ENCODE measurements around the gene UQCC3. TPM values are rescaled to one million over a fixed set of nuclear protein-coding genes. Genes with fewer than 3 reads are reported as not detected.
A peak's percentile ranks its signal among the peaks of the same experiment; 100 is the strongest.

UQCC3 gene
- total and polyA plus RNA-seq, 10 of the 15 experiments (the other 5 are each of a cell fraction or from before 2014, with no cell fraction given) = 1.3 to 20.5 (median 8.2) TPM

DNA sequence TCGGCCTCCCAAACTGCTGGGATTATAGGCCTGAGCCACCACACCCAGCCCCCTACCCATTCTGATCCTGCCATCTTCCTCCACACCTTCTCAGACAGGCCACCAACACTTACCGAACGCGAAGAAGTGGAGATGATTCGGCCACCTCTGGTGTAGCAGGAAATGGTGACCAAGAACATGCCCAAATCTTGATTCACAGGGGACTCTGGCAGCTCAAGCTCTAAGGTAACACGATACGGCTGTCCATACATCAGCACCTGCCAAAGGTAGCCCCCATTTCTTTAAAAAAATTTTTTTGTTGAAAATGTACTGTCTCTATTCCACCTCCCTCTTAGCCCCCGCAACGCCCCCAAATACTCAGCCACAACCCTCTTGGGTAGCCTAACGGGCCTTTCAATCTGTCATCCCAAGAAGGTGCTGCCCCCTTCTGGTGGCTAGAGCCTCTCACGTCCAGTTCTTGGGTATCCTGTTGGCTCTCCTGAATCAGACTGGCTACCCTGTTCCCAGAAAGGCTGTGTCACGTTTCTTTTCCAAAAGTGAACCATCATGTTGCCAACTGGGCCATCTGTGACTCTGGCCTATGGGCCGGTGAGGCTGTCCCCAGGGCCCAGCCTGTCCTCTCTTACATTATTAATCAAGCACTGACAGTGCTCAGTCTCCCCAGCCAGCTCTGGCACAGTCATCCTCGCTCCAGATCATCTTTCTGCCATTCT lies 23.1 kb downstream of the UQCC3 start (continued):
- TF ChIP-seq RELA (IDR thresholded peaks at IDR 0.05; ENCODE audit: borderline replicate concordance, partially characterized antibody) = no peak
- TF ChIP-seq NR2C2 (IDR thresholded peaks at IDR 0.05; ENCODE audit: borderline replicate concordance, control insufficient read depth, insufficient read length, low read depth) = no peak
- TF ChIP-seq, protein P1, sequence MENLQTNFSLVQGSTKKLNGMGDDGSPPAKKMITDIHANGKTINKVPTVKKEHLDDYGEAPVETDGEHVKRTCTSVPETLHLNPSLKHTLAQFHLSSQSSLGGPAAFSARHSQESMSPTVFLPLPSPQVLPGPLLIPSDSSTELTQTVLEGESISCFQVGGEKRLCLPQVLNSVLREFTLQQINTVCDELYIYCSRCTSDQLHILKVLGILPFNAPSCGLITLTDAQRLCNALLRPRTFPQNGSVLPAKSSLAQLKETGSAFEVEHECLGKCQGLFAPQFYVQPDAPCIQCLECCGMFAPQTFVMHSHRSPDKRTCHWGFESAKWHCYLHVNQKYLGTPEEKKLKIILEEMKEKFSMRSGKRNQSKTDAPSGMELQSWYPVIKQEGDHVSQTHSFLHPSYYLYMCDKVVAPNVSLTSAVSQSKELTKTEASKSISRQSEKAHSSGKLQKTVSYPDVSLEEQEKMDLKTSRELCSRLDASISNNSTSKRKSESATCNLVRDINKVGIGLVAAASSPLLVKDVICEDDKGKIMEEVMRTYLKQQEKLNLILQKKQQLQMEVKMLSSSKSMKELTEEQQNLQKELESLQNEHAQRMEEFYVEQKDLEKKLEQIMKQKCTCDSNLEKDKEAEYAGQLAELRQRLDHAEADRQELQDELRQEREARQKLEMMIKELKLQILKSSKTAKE (IDR thresholded peaks at IDR 0.05; ENCODE audit: low read depth, poor library complexity, severe bottlenecking) = no peak
- no peak for TF ChIP-seq ZNF217 (IDR thresholded peaks at IDR 0.05)
- TF ChIP-seq, protein P2, sequence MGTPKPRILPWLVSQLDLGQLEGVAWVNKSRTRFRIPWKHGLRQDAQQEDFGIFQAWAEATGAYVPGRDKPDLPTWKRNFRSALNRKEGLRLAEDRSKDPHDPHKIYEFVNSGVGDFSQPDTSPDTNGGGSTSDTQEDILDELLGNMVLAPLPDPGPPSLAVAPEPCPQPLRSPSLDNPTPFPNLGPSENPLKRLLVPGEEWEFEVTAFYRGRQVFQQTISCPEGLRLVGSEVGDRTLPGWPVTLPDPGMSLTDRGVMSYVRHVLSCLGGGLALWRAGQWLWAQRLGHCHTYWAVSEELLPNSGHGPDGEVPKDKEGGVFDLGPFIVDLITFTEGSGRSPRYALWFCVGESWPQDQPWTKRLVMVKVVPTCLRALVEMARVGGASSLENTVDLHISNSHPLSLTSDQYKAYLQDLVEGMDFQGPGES (IDR thresholded peaks at IDR 0.05) = no peak
- TF ChIP-seq, protein P3, sequence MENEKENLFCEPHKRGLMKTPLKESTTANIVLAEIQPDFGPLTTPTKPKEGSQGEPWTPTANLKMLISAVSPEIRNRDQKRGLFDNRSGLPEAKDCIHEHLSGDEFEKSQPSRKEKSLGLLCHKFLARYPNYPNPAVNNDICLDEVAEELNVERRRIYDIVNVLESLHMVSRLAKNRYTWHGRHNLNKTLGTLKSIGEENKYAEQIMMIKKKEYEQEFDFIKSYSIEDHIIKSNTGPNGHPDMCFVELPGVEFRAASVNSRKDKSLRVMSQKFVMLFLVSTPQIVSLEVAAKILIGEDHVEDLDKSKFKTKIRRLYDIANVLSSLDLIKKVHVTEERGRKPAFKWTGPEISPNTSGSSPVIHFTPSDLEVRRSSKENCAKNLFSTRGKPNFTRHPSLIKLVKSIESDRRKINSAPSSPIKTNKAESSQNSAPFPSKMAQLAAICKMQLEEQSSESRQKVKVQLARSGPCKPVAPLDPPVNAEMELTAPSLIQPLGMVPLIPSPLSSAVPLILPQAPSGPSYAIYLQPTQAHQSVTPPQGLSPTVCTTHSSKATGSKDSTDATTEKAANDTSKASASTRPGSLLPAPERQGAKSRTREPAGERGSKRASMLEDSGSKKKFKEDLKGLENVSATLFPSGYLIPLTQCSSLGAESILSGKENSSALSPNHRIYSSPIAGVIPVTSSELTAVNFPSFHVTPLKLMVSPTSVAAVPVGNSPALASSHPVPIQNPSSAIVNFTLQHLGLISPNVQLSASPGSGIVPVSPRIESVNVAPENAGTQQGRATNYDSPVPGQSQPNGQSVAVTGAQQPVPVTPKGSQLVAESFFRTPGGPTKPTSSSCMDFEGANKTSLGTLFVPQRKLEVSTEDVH (IDR thresholded peaks at IDR 0.05; ENCODE audit: low read depth, partially characterized antibody) = no peak
- no peak for TF ChIP-seq TCF3 (IDR thresholded peaks at IDR 0.05; ENCODE audit: borderline replicate concordance, insufficient read depth, low read depth, low read length)
- no peak for TF ChIP-seq ASH2L (IDR thresholded peaks at IDR 0.05; ENCODE audit: borderline replicate concordance, low read depth)
- TF ChIP-seq BHLHE40 (IDR thresholded peaks at IDR 0.05; ENCODE audit: borderline replicate concordance in 1 of 2, low read depth in 2 of 2, low read length in 1 of 2) = no peak
- TF ChIP-seq CHD2 (IDR thresholded peaks at IDR 0.05; ENCODE audit: borderline replicate concordance, low read depth, low read length) = no peak
- no peak for TF ChIP-seq CREM (IDR thresholded peaks at IDR 0.05; ENCODE audit: low read depth)
- no peak for TF ChIP-seq POLR2AphosphoS5 (IDR thresholded peaks at IDR 0.05; ENCODE audit: low read length)
- no peak for TF ChIP-seq SP1 (IDR thresholded peaks at IDR 0.05; ENCODE audit: low read depth, low read length)
- peak; percentile 16; the same call in 1 of the 2 replicates for TF ChIP-seq HDGF (IDR thresholded peaks at IDR 0.05)
- no peak for TF ChIP-seq SMAD1 (IDR thresholded peaks at IDR 0.05; ENCODE audit: low read depth, partially characterized antibody)
- TF ChIP-seq EED (IDR thresholded peaks at IDR 0.05; ENCODE audit: low read depth) = no peak
- TF ChIP-seq, protein P4, sequence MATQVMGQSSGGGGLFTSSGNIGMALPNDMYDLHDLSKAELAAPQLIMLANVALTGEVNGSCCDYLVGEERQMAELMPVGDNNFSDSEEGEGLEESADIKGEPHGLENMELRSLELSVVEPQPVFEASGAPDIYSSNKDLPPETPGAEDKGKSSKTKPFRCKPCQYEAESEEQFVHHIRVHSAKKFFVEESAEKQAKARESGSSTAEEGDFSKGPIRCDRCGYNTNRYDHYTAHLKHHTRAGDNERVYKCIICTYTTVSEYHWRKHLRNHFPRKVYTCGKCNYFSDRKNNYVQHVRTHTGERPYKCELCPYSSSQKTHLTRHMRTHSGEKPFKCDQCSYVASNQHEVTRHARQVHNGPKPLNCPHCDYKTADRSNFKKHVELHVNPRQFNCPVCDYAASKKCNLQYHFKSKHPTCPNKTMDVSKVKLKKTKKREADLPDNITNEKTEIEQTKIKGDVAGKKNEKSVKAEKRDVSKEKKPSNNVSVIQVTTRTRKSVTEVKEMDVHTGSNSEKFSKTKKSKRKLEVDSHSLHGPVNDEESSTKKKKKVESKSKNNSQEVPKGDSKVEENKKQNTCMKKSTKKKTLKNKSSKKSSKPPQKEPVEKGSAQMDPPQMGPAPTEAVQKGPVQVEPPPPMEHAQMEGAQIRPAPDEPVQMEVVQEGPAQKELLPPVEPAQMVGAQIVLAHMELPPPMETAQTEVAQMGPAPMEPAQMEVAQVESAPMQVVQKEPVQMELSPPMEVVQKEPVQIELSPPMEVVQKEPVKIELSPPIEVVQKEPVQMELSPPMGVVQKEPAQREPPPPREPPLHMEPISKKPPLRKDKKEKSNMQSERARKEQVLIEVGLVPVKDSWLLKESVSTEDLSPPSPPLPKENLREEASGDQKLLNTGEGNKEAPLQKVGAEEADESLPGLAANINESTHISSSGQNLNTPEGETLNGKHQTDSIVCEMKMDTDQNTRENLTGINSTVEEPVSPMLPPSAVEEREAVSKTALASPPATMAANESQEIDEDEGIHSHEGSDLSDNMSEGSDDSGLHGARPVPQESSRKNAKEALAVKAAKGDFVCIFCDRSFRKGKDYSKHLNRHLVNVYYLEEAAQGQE (IDR thresholded peaks at IDR 0.05; ENCODE audit: low read depth, low read length) = no peak
- TF ChIP-seq CHD1 (IDR thresholded peaks at IDR 0.05; ENCODE audit: low read depth, low read length) = no peak
